GM23338 (cell line): ENCODE data around the gene ERBB3. TPM values are rescaled to one million over a fixed set of nuclear protein-coding genes. Genes with fewer than 3 reads are reported as not detected.

Experiments
- ATAC-seq: fragments of 200-7000 bp; cut with Tn5 transposase; 3 replicates; pipeline ENCODE4 v1.9.1; 2020
- DNase-seq: peaks from one replicate; pipeline ENCODE4 v3.0.0-alpha.2; 2015; ENCODE audit warnings: low spot score
- H2AFZ ChIP-seq: fragments of 200-600 bp; sonication (generic); 2 replicates; pipeline ENCODE4 v1.8.0; 2016; ENCODE audit warnings: antibody characterized with exemption, mild to moderate bottlenecking, moderate library complexity
- H3F3A ChIP-seq: fragments of 200-600 bp; sonication (generic); replicated peaks from 2 replicates; pipeline ENCODE4 v1.8.0; 2017; ENCODE audit warnings: antibody characterized with exemption, mixed run types, low read depth
- H3K27ac ChIP-seq: fragments of 200-600 bp; sonication (generic); 2 replicates; pipeline ENCODE4 v1.6.1; 2016; ENCODE audit warnings: low read depth
- H3K27me3 ChIP-seq: fragments of 200-600 bp; sonication (generic); 2 replicates; pipeline ENCODE4 v1.8.0; 2016; ENCODE audit warnings: mild to moderate bottlenecking, mixed run types, moderate library complexity; ENCODE audit not compliant: insufficient read depth
- H3K36me3 ChIP-seq: fragments of 200-600 bp; sonication (generic); 2 replicates; pipeline ENCODE4 v1.8.0; 2016; ENCODE audit warnings: mild to moderate bottlenecking; ENCODE audit not compliant: insufficient read depth
- H3K4me1 ChIP-seq: fragments of 200-600 bp; sonication (generic); 2 replicates; pipeline ENCODE4 v1.8.0; 2016; ENCODE audit warnings: mild to moderate bottlenecking, moderate library complexity; ENCODE audit not compliant: insufficient read depth
- H3K4me2 ChIP-seq: fragments of 200-600 bp; sonication (generic); 2 replicates; pipeline ENCODE4 v1.7.1; 2017; ENCODE audit warnings: mixed run types
- H3K4me3 ChIP-seq: fragments of 200-600 bp; sonication (generic); 2 replicates; pipeline ENCODE4 v1.6.1; 2016; ENCODE audit warnings: mixed run types
- H3K79me2 ChIP-seq: fragments of 200-600 bp; sonication (generic); replicated peaks from 2 replicates; pipeline ENCODE4 v1.8.0; 2017; ENCODE audit warnings: mild to moderate bottlenecking; ENCODE audit not compliant: insufficient read depth
- H3K9me2 ChIP-seq: fragments of 200-600 bp; sonication (generic); 2 replicates; pipeline ENCODE4 v1.8.0; 2017; ENCODE audit not compliant: insufficient read depth
- H4K20me1 ChIP-seq: fragments of 200-600 bp; sonication (generic); replicated peaks from 2 replicates; pipeline ENCODE4 v1.8.0; 2017; ENCODE audit warnings: mild to moderate bottlenecking; ENCODE audit not compliant: insufficient read depth
- H3K27ac Mint-ChIP-seq: 2 replicates; pipeline ENCODE4 v1.8.0; 2020; ENCODE audit warnings: inconsistent platforms, mild to moderate bottlenecking, moderate library complexity, mixed read lengths
- H3K27me3 Mint-ChIP-seq: 3 replicates; pipeline ENCODE4 v1.8.0; 2022; ENCODE audit warnings: low read depth, mild to moderate bottlenecking, moderate library complexity, mixed read lengths, inconsistent platforms; ENCODE audit not compliant: insufficient read depth, poor library complexity
- H3K36me3 Mint-ChIP-seq: 3 replicates; pipeline ENCODE4 v1.8.0; 2021; ENCODE audit warnings: low read depth, mild to moderate bottlenecking, inconsistent platforms, moderate library complexity, mixed read lengths
- H3K4me1 Mint-ChIP-seq: 3 replicates; pipeline ENCODE4 v1.8.0; 2020; ENCODE audit warnings: mild to moderate bottlenecking, inconsistent platforms, mixed read lengths
- H3K4me3 Mint-ChIP-seq: 3 replicates; pipeline ENCODE4 v1.8.0; 2021; ENCODE audit warnings: moderate library complexity, mild to moderate bottlenecking, inconsistent platforms, mixed read lengths
- H3K9me3 Mint-ChIP-seq: 3 replicates; pipeline ENCODE4 v1.8.0; 2020; ENCODE audit warnings: moderate library complexity, mild to moderate bottlenecking, inconsistent platforms, mixed read lengths
- CREB1 ChIP-seq: fragments of 250-450 bp; sonication (Bioruptor Pico); IDR thresholded peaks from 2 replicates; pipeline ENCODE4 v1.5.0; 2020; ENCODE audit warnings: low read depth, mild to moderate bottlenecking, moderate library complexity
- EZH2 ChIP-seq: fragments of 200-600 bp; sonication (generic); IDR thresholded peaks from one replicate; pipeline ENCODE4 v1.8.0; 2017; ENCODE audit warnings: antibody characterized with exemption, mild to moderate bottlenecking, low read depth; ENCODE audit not compliant: unreplicated experiment
- EZH2phosphoT487 ChIP-seq: fragments of 200-600 bp; sonication (generic); IDR thresholded peaks from one replicate; pipeline ENCODE4 v1.8.1; 2018; ENCODE audit warnings: antibody characterized with exemption; ENCODE audit not compliant: unreplicated experiment
- JUNB ChIP-seq: IDR thresholded peaks from one replicate; pipeline ENCODE4 v1.6.1; 2016; ENCODE audit warnings: antibody characterized with exemption; ENCODE audit not compliant: unreplicated experiment
- NANOG ChIP-seq: IDR thresholded peaks from 2 replicates; pipeline ENCODE4 v1.6.1; 2016; ENCODE audit warnings: antibody characterized with exemption, borderline replicate concordance
- POLR2AphosphoS5 ChIP-seq: IDR thresholded peaks from 2 replicates; pipeline ENCODE4 v1.6.1; 2016; ENCODE audit warnings: antibody characterized with exemption, low read depth
- STAT1 ChIP-seq: IDR thresholded peaks from one replicate; pipeline ENCODE4 v1.6.1; 2016; ENCODE audit warnings: antibody characterized with exemption; ENCODE audit not compliant: unreplicated experiment
- ZNF114 ChIP-seq: fragments of 250-450 bp; sonication (Bioruptor Pico); IDR thresholded peaks from 2 replicates; pipeline ENCODE4 v1.5.0; 2020; ENCODE audit warnings: mild to moderate bottlenecking, moderate library complexity
- ZNF331 ChIP-seq: fragments of 250-450 bp; sonication (Bioruptor Pico); IDR thresholded peaks from 2 replicates; pipeline ENCODE4 v1.5.0; 2020; ENCODE audit warnings: low read depth, mild to moderate bottlenecking, moderate library complexity
- polyA plus RNA-seq: library from polyadenylated mRNA; unstranded; fragments of >200 nt; fragmentation: Nextera tagmentation; extraction: Ambion mirVana; gene quantifications from 2 replicates; pipeline ENCODE4 v1.2.1, GENCODE V29; 2016
- total RNA-seq: library from RNA; depleted of rRNA; stranded (reverse); fragments of >200 nt; shearing (Covaris generic); gene quantifications from 2 replicates; pipeline ENCODE4 v1.2.3, GENCODE V29; 2014
- TF ChIP-seq, protein P1 (sequence below): fragments of 250-450 bp; sonication (Bioruptor Pico); IDR thresholded peaks from 2 replicates; pipeline ENCODE4 v1.5.0; 2020; ENCODE audit warnings: mild to moderate bottlenecking, moderate library complexity
- TF ChIP-seq, protein P2 (sequence below): IDR thresholded peaks from 2 replicates; pipeline ENCODE4 v1.6.1; 2016; ENCODE audit warnings: antibody characterized with exemption
- TF ChIP-seq, protein P3 (sequence below), 2 experiments: fragments of 200-600 bp in 1 of 2; sonication (generic) in 1 of 2; conservative IDR thresholded peaks; 2 replicates each; pipeline versions ENCODE4 v1.5.1 to v1.6.1; 2016 to 2017; ENCODE audit warnings: antibody characterized with exemption in 2 of 2, low read depth in 2 of 2, mild to moderate bottlenecking in 2 of 2, moderate library complexity in 1 of 2
- TF ChIP-seq, protein P4 (sequence below): IDR thresholded peaks from one replicate; pipeline ENCODE4 v1.6.1; 2018; ENCODE audit warnings: antibody characterized with exemption; ENCODE audit not compliant: unreplicated experiment

ERBB3 gene
- total and polyA plus RNA-seq, 2 experiments from 2014 or later: 21.0 to 54.4 TPM

DNA sequence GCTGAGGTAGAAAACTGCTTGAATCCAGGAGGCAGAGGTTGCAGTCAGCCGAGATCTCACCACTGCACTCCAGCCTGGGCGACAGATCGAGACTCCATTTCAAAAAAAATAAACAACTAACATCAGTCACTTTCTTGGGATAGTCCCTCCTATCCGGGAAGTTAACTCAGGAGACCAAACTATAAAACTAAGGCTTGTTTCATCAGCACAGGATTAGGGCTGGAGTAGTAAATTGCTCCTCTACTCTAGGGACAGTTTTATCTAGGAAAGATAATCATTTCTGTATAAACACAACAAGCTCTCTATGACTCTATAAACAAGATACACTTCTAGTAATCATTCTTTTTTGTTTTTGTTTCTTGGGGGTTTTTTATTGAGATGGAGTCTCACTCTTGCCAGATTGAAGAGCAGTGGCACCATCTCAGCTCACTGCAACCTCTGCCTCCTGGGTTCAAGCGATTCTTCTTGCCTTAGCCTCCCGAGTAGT is 26.5 kb upstream of the ERBB3 start:
- Mint-ChIP-seq H3K4me3 (no peak overlapping the region), H3K36me3 (no peaks in the 10 kb centered on the region), H3K4me1 (no peaks in the 10 kb centered on the region), H3K27ac (no peak overlapping the region), H3K9me3 (no peaks in the 10 kb centered on the region), H3K27me3 (no peaks in the 10 kb centered on the region)
- H3K79me2 ChIP-seq: no peaks in the 10 kb centered on the region
- H3K36me3 ChIP-seq: no peaks in the 10 kb centered on the region
- TF ChIP-seq NANOG (no peak), EZH2phosphoT487 (no peak), JUNB (no peak), ZNF114 (CRISPR knock-in tag) (no peak), STAT1 (no peak), ZNF331 (CRISPR knock-in tag) (no peak), POLR2AphosphoS5 (no peak), CREB1 (CRISPR knock-in tag) (no peak), EZH2 (no peak)
- TF ChIP-seq, protein P1, sequence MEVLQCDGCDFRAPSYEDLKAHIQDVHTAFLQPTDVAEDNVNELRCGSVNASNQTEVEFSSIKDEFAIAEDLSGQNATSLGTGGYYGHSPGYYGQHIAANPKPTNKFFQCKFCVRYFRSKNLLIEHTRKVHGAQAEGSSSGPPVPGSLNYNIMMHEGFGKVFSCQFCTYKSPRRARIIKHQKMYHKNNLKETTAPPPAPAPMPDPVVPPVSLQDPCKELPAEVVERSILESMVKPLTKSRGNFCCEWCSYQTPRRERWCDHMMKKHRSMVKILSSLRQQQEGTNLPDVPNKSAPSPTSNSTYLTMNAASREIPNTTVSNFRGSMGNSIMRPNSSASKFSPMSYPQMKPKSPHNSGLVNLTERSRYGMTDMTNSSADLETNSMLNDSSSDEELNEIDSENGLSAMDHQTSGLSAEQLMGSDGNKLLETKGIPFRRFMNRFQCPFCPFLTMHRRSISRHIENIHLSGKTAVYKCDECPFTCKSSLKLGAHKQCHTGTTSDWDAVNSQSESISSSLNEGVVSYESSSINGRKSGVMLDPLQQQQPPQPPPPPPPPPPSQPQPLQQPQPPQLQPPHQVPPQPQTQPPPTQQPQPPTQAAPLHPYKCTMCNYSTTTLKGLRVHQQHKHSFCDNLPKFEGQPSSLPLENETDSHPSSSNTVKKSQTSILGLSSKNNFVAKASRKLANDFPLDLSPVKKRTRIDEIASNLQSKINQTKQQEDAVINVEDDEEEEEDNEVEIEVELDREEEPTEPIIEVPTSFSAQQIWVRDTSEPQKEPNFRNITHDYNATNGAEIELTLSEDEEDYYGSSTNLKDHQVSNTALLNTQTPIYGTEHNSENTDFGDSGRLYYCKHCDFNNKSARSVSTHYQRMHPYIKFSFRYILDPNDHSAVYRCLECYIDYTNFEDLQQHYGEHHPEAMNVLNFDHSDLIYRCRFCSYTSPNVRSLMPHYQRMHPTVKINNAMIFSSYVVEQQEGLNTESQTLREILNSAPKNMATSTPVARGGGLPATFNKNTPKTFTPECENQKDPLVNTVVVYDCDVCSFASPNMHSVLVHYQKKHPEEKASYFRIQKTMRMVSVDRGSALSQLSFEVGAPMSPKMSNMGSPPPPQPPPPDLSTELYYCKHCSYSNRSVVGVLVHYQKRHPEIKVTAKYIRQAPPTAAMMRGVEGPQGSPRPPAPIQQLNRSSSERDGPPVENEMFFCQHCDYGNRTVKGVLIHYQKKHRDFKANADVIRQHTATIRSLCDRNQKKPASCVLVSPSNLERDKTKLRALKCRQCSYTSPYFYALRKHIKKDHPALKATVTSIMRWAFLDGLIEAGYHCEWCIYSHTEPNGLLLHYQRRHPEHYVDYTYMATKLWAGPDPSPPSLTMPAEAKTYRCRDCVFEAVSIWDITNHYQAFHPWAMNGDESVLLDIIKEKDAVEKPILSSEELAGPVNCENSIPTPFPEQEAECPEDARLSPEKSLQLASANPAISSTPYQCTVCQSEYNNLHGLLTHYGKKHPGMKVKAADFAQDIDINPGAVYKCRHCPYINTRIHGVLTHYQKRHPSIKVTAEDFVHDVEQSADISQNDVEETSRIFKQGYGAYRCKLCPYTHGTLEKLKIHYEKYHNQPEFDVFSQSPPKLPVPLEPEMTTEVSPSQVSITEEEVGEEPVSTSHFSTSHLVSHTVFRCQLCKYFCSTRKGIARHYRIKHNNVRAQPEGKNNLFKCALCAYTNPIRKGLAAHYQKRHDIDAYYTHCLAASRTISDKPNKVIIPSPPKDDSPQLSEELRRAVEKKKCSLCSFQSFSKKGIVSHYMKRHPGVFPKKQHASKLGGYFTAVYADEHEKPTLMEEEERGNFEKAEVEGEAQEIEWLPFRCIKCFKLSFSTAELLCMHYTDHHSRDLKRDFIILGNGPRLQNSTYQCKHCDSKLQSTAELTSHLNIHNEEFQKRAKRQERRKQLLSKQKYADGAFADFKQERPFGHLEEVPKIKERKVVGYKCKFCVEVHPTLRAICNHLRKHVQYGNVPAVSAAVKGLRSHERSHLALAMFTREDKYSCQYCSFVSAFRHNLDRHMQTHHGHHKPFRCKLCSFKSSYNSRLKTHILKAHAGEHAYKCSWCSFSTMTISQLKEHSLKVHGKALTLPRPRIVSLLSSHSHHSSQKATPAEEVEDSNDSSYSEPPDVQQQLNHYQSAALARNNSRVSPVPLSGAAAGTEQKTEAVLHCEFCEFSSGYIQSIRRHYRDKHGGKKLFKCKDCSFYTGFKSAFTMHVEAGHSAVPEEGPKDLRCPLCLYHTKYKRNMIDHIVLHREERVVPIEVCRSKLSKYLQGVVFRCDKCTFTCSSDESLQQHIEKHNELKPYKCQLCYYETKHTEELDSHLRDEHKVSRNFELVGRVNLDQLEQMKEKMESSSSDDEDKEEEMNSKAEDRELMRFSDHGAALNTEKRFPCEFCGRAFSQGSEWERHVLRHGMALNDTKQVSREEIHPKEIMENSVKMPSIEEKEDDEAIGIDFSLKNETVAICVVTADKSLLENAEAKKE: no peak
- TF ChIP-seq, protein P2, sequence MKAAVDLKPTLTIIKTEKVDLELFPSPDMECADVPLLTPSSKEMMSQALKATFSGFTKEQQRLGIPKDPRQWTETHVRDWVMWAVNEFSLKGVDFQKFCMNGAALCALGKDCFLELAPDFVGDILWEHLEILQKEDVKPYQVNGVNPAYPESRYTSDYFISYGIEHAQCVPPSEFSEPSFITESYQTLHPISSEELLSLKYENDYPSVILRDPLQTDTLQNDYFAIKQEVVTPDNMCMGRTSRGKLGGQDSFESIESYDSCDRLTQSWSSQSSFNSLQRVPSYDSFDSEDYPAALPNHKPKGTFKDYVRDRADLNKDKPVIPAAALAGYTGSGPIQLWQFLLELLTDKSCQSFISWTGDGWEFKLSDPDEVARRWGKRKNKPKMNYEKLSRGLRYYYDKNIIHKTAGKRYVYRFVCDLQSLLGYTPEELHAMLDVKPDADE: no peak
- TF ChIP-seq, protein P3, sequence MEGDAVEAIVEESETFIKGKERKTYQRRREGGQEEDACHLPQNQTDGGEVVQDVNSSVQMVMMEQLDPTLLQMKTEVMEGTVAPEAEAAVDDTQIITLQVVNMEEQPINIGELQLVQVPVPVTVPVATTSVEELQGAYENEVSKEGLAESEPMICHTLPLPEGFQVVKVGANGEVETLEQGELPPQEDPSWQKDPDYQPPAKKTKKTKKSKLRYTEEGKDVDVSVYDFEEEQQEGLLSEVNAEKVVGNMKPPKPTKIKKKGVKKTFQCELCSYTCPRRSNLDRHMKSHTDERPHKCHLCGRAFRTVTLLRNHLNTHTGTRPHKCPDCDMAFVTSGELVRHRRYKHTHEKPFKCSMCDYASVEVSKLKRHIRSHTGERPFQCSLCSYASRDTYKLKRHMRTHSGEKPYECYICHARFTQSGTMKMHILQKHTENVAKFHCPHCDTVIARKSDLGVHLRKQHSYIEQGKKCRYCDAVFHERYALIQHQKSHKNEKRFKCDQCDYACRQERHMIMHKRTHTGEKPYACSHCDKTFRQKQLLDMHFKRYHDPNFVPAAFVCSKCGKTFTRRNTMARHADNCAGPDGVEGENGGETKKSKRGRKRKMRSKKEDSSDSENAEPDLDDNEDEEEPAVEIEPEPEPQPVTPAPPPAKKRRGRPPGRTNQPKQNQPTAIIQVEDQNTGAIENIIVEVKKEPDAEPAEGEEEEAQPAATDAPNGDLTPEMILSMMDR (conservative IDR thresholded peaks at IDR 0.05; ENCODE audit: low read depth in 2 of 2): no peak
- TF ChIP-seq, protein P4, sequence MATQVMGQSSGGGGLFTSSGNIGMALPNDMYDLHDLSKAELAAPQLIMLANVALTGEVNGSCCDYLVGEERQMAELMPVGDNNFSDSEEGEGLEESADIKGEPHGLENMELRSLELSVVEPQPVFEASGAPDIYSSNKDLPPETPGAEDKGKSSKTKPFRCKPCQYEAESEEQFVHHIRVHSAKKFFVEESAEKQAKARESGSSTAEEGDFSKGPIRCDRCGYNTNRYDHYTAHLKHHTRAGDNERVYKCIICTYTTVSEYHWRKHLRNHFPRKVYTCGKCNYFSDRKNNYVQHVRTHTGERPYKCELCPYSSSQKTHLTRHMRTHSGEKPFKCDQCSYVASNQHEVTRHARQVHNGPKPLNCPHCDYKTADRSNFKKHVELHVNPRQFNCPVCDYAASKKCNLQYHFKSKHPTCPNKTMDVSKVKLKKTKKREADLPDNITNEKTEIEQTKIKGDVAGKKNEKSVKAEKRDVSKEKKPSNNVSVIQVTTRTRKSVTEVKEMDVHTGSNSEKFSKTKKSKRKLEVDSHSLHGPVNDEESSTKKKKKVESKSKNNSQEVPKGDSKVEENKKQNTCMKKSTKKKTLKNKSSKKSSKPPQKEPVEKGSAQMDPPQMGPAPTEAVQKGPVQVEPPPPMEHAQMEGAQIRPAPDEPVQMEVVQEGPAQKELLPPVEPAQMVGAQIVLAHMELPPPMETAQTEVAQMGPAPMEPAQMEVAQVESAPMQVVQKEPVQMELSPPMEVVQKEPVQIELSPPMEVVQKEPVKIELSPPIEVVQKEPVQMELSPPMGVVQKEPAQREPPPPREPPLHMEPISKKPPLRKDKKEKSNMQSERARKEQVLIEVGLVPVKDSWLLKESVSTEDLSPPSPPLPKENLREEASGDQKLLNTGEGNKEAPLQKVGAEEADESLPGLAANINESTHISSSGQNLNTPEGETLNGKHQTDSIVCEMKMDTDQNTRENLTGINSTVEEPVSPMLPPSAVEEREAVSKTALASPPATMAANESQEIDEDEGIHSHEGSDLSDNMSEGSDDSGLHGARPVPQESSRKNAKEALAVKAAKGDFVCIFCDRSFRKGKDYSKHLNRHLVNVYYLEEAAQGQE: no peak
- no peaks in the 10 kb centered on the region for H3K9me2 ChIP-seq
- no peak overlapping the region for H3K4me3 ChIP-seq
- H3K27me3 ChIP-seq: no peaks in the 10 kb centered on the region
- no peak overlapping the region for H3K4me2 ChIP-seq
- DNase-seq (no peak), ATAC-seq (no peak)
- no peak overlapping the region for H2AFZ ChIP-seq
- 0 out of 2 replicates have a peak, but pooled peaks cover 2% of the 10 kb centered on the region for H3F3A ChIP-seq
- no peaks in the 10 kb centered on the region for H4K20me1 ChIP-seq
- no peak overlapping the region for H3K27ac ChIP-seq
- H3K4me1 ChIP-seq: no peaks in the 10 kb centered on the region
